H9 (cell line): ENCODE measurements around the gene PFKFB2. TPM values are rescaled to one million over a fixed set of nuclear protein-coding genes. Genes with fewer than 3 reads are reported as not detected.

Experiments
- DNase-seq: peaks from one replicate; pipeline ENCODE4 v3.0.0-alpha.2; 2017
- H2AFZ ChIP-seq: one replicate; pipeline ENCODE4 v1.6.1; 2013; ENCODE audit warnings: mild to moderate bottlenecking, low read length, control low read depth, moderate library complexity
- H2AK5ac ChIP-seq: 2 replicates; pipeline ENCODE4 v1.6.1; 2013; ENCODE audit warnings: low read length, control low read depth, mixed read lengths; ENCODE audit not compliant: insufficient read length
- H2BK120ac ChIP-seq: one replicate; pipeline ENCODE4 v1.6.1; 2013; ENCODE audit warnings: low read depth, mild to moderate bottlenecking, low read length, control low read depth, inconsistent platforms; ENCODE audit not compliant: poor library complexity, severe bottlenecking
- H2BK12ac ChIP-seq: 2 replicates; pipeline ENCODE4 v1.6.1; 2013; ENCODE audit warnings: low read length, control low read depth, mixed read lengths, low read depth; ENCODE audit not compliant: insufficient read length
- H2BK15ac ChIP-seq: 2 replicates; pipeline ENCODE4 v1.6.1; 2013; ENCODE audit warnings: low read depth, low read length, control low read depth
- H2BK20ac ChIP-seq: one replicate; pipeline ENCODE4 v1.6.1; 2013; ENCODE audit warnings: low read depth, mild to moderate bottlenecking, low read length, control low read depth, inconsistent platforms; ENCODE audit not compliant: poor library complexity, severe bottlenecking
- H2BK5ac ChIP-seq: 2 replicates; pipeline ENCODE4 v1.6.1; 2013; ENCODE audit warnings: low read length, control low read depth, mixed read lengths; ENCODE audit not compliant: insufficient read length
- H3K14ac ChIP-seq: 2 replicates; pipeline ENCODE4 v1.6.1; 2013; ENCODE audit warnings: low read length, control low read depth; ENCODE audit not compliant: insufficient read depth
- H3K18ac ChIP-seq: 2 replicates; pipeline ENCODE4 v1.6.1; 2013; ENCODE audit warnings: low read depth, mild to moderate bottlenecking, mixed read lengths, low read length, control low read depth; ENCODE audit not compliant: insufficient read length
- H3K23ac ChIP-seq: 2 replicates; pipeline ENCODE4 v1.6.1; 2013; ENCODE audit warnings: low read length, control low read depth, mixed read lengths, low read depth; ENCODE audit not compliant: insufficient read length
- H3K23me2 ChIP-seq: 2 replicates; pipeline ENCODE4 v1.6.1; 2013; ENCODE audit warnings: low read depth, mild to moderate bottlenecking, mixed read lengths, low read length, control low read depth; ENCODE audit not compliant: insufficient read length, poor library complexity, severe bottlenecking
- H3K27ac ChIP-seq: 2 replicates; pipeline ENCODE4 v1.5.1; 2013; ENCODE audit warnings: low read length, control low read depth, mixed read lengths, low read depth; ENCODE audit not compliant: insufficient read length
- H3K27me3 ChIP-seq: 2 replicates; pipeline ENCODE4 v1.6.1; 2013; ENCODE audit warnings: low read length, control low read depth, inconsistent platforms; ENCODE audit not compliant: insufficient read depth
- H3K4ac ChIP-seq: 2 replicates; pipeline ENCODE4 v1.6.1; 2013; ENCODE audit warnings: low read depth, mild to moderate bottlenecking, control low read depth, inconsistent platforms, low read length, moderate library complexity
- H3K4me1 ChIP-seq: 2 replicates; pipeline ENCODE4 v1.6.1; 2013; ENCODE audit warnings: low read length, control low read depth, inconsistent platforms; ENCODE audit not compliant: insufficient read depth
- H3K4me2 ChIP-seq: 2 replicates; pipeline ENCODE4 v1.6.1; 2013; ENCODE audit warnings: low read length, control low read depth, mixed read lengths; ENCODE audit not compliant: insufficient read length, insufficient read depth
- H3K56ac ChIP-seq: 2 replicates; pipeline ENCODE4 v1.6.1; 2013; ENCODE audit warnings: low read depth, mild to moderate bottlenecking, mixed read lengths, low read length, control low read depth; ENCODE audit not compliant: insufficient read length
- H3K79me1 ChIP-seq: 2 replicates; pipeline ENCODE4 v1.6.1; 2013; ENCODE audit warnings: low read depth, mild to moderate bottlenecking, moderate library complexity, low read length, control low read depth, inconsistent platforms; ENCODE audit not compliant: insufficient read depth, poor library complexity, severe bottlenecking
- H3K79me2 ChIP-seq: 2 replicates; pipeline ENCODE4 v1.6.1; 2013; ENCODE audit warnings: low read length, control low read depth, inconsistent platforms; ENCODE audit not compliant: insufficient read depth
- H3K9ac ChIP-seq: 2 replicates; pipeline ENCODE4 v1.6.1; 2013; ENCODE audit warnings: low read length, control low read depth, mixed read lengths; ENCODE audit not compliant: insufficient read length; ENCODE audit errors: extremely low read depth
- H3K9me3 ChIP-seq: one replicate; pipeline ENCODE4 v1.6.1; 2013; ENCODE audit warnings: low read depth, low read length, inconsistent platforms; ENCODE audit not compliant: control insufficient read depth
- H3T11ph ChIP-seq: one replicate; pipeline ENCODE4 v1.6.1; 2013; ENCODE audit warnings: mild to moderate bottlenecking, low read length, control low read depth, inconsistent platforms
- H4K20me1 ChIP-seq: one replicate; pipeline ENCODE4 v1.6.1; 2013; ENCODE audit not compliant: control insufficient read depth, insufficient read length, insufficient read depth
- H4K5ac ChIP-seq: 2 replicates; pipeline ENCODE4 v1.6.1; 2013; ENCODE audit warnings: low read depth, mild to moderate bottlenecking, mixed read lengths, low read length, control low read depth; ENCODE audit not compliant: insufficient read length
- H4K8ac ChIP-seq: replicated peaks from 2 replicates; pipeline ENCODE4 v1.6.1; 2013; ENCODE audit warnings: low read length, control low read depth, mixed read lengths, low read depth; ENCODE audit not compliant: insufficient read length
- H4K91ac ChIP-seq: 2 replicates; pipeline ENCODE4 v1.6.1; 2013; ENCODE audit warnings: low read depth, mild to moderate bottlenecking, moderate library complexity, mixed read lengths, low read length, control low read depth; ENCODE audit not compliant: insufficient read length
- H3K27ac Mint-ChIP-seq, 3 experiments: 2 replicates in 2 of 3; 3 replicates in 1 of 3; pipeline ENCODE4 v1.8.0; 2020 to 2021; ENCODE audit warnings: mixed read lengths in 3 of 3, mild to moderate bottlenecking in 1 of 3, moderate library complexity in 1 of 3
- H3K27me3 Mint-ChIP-seq: 2 replicates; pipeline ENCODE4 v1.8.0; 2021; ENCODE audit warnings: low read depth, mild to moderate bottlenecking, moderate library complexity, mixed read lengths
- H3K36me3 Mint-ChIP-seq, 3 experiments: 2 replicates in 2 of 3; 3 replicates in 1 of 3; pipeline ENCODE4 v1.8.0; 2020 to 2021; ENCODE audit warnings: low read depth in 3 of 3, mixed read lengths in 3 of 3; ENCODE audit not compliant: insufficient read depth in 1 of 3
- H3K4me1 Mint-ChIP-seq, 2 experiments: 2 replicates each; pipeline ENCODE4 v1.8.0; 2020; ENCODE audit warnings: mixed read lengths in 2 of 2
- H3K4me3 Mint-ChIP-seq, 2 experiments: 2 replicates in 1 of 2; 3 replicates in 1 of 2; pipeline ENCODE4 v1.8.0; 2020 to 2021; ENCODE audit warnings: mild to moderate bottlenecking in 2 of 2, mixed read lengths in 2 of 2, moderate library complexity in 1 of 2
- H3K9me3 Mint-ChIP-seq, 2 experiments: 2 replicates in 1 of 2; 3 replicates in 1 of 2; pipeline ENCODE4 v1.8.0; 2020; ENCODE audit warnings: mild to moderate bottlenecking in 2 of 2, mixed read lengths in 2 of 2, moderate library complexity in 1 of 2
- WGBS: extraction: QIAGEN DNeasy Blood & Tissue Kit; methylation state at CpG from one replicate; pipeline ENCODE4 v1.1.7; 2013; ENCODE audit warnings: missing lambda C conversion rate, low lambda C conversion rate, mixed read lengths; ENCODE audit not compliant: insufficient read length; ENCODE audit errors: extremely low coverage; 5-methylcytosine and 5-hydroxymethylcytosine counted together
- total RNA-seq: library from RNA; stranded (reverse); gene quantifications from 2 replicates; pipeline ENCODE4 v1.2.1, GENCODE V29; 2021
- TF ChIP-seq, protein P1 (sequence below): fragments of 200-600 bp; sonication (generic); conservative IDR thresholded peaks from 3 replicates; pipeline ENCODE4 v1.8.0; 2021; ENCODE audit warnings: antibody characterized with exemption, mild to moderate bottlenecking

Gene PFKFB2
- total RNA-seq, 1 experiment from 2014 or later, result 14.6 TPM

DNA sequence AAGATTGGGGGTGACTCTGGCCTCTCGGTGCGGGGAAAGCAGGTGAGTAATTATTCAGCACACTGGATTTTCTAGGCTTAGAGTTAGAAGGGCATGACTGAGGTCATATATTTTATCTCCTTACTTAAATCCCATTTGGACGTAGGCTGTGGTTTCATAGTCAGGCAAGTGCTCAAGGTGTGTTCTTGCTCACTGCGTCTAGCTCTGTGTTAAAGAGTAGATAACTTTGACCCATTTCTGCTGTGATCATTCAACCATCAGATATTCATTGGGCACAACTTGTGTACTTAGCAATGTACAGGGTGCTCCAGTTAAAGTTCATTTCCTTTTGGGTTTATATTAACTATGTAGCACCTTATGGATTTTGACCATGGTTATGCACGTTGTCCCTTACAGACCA, 14.6 kb downstream of the PFKFB2 start:
- no peak overlapping the region for H3K14ac ChIP-seq
- no peaks in the 10 kb centered on the region for H3K23me2 ChIP-seq
- H2BK5ac ChIP-seq, result no peak overlapping the region
- H3K4me1 ChIP-seq, result no peaks in the 10 kb centered on the region
- no peak overlapping the region for H2AK5ac ChIP-seq
- H2BK20ac ChIP-seq, result no peak overlapping the region
- no peak overlapping the region for H3T11ph ChIP-seq
- no peak overlapping the region for H4K91ac ChIP-seq
- TF ChIP-seq, protein P1, sequence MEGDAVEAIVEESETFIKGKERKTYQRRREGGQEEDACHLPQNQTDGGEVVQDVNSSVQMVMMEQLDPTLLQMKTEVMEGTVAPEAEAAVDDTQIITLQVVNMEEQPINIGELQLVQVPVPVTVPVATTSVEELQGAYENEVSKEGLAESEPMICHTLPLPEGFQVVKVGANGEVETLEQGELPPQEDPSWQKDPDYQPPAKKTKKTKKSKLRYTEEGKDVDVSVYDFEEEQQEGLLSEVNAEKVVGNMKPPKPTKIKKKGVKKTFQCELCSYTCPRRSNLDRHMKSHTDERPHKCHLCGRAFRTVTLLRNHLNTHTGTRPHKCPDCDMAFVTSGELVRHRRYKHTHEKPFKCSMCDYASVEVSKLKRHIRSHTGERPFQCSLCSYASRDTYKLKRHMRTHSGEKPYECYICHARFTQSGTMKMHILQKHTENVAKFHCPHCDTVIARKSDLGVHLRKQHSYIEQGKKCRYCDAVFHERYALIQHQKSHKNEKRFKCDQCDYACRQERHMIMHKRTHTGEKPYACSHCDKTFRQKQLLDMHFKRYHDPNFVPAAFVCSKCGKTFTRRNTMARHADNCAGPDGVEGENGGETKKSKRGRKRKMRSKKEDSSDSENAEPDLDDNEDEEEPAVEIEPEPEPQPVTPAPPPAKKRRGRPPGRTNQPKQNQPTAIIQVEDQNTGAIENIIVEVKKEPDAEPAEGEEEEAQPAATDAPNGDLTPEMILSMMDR, result no peak
- H3K9ac ChIP-seq, result no peak overlapping the region
- H3K4ac ChIP-seq, result no peak overlapping the region
- H3K4me3 Mint-ChIP-seq, result no peak overlapping the region
- no peaks in the 10 kb centered on the region for H3K27me3 Mint-ChIP-seq
- H2BK15ac ChIP-seq, result no peak overlapping the region
- no peak overlapping the region for H2BK120ac ChIP-seq
- no peak overlapping the region for H4K8ac ChIP-seq
- no peak overlapping the region for H3K27ac ChIP-seq
- no peaks in the 10 kb centered on the region for H3K79me2 ChIP-seq
- no CpG with 5 or more reads among the region's 5 CpGs for WGBS
- H2BK12ac ChIP-seq, result no peak overlapping the region
- no peak overlapping the region for H4K5ac ChIP-seq
- H3K23ac ChIP-seq, result no peak overlapping the region
- H3K4me1 Mint-ChIP-seq, result no peaks in the 10 kb centered on the region
- DNase-seq, result no peak
- H3K9me3 Mint-ChIP-seq, result no peaks in the 10 kb centered on the region
- H2AFZ ChIP-seq, result no peak overlapping the region
- H3K79me1 ChIP-seq, result no peaks in the 10 kb centered on the region
- no peak overlapping the region for H3K56ac ChIP-seq
- no peaks in the 10 kb centered on the region for H3K27me3 ChIP-seq
- H3K9me3 ChIP-seq, result no peaks in the 10 kb centered on the region
- peaks cover 10 to 49% (median 48%) of the 10 kb centered on the region in 3 experiments for H3K36me3 Mint-ChIP-seq
- H3K27ac Mint-ChIP-seq, result no peak overlapping the region
- H3K4me2 ChIP-seq, result no peak overlapping the region
- no peaks in the 10 kb centered on the region for H4K20me1 ChIP-seq
- no peak overlapping the region for H3K18ac ChIP-seq
